Measurements from ENCODE around the gene NIPAL1. TPM values are rescaled to one million over a fixed set of nuclear protein-coding genes. Genes with fewer than 3 reads are reported as not detected.

The NIPAL1 gene
- total and polyA plus RNA-seq, 4 donors = 1.0 to 2.8 (median 1.7) TPM

DNA sequence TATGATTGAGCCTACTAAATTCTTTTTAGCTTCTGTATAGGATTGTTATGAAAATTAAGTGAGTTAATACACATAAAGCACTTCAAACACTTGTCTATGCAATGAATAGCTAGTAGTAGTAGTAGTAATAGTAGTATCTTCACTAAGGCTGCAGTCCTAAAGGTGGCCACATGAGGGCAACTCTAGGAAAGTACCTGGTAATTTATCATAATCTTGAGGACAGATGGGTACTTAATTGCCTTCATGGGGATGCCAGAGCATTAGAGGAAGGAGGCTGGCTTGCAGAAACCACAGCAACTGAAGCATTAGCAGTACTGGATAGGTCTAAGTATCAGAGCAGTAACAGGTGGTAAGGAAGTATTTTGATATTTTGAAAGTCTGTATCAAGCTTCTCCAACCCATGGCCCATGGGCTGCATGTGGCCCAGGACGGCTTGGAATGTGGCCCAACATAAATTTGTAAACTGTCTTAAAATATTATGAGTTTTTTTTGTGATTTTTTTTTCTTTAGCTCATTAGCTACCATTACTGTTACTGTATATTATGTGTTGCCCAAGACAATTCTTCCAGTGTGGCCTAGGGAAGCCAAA, 17.3 kb downstream of the NIPAL1 start:
- no peaks in the 10 kb centered on the region for H3K27me3 ChIP-seq (ENCODE audit: control insufficient read depth, insufficient read depth, low read length)
- no peaks in the 10 kb centered on the region for H3K4me1 ChIP-seq (ENCODE audit: control insufficient read depth, insufficient read depth, low read length)
- no peak overlapping the region for H3K4me3 ChIP-seq (ENCODE audit: low read depth, low read length)
- H3K27ac ChIP-seq (ENCODE audit: low read depth, low read length) = no peak overlapping the region
- WGBS (ENCODE audit: insufficient coverage) = no CpG with 5 or more reads among the region's 1 CpG
- no peaks in the 10 kb centered on the region for H3K9me3 ChIP-seq (ENCODE audit: control insufficient read depth, insufficient read depth, low read length)
- DNase-seq (ENCODE audit: low read depth in 4 of 6, low spot score in 6 of 6) = no peak
- no peaks in the 10 kb centered on the region for H3K36me3 ChIP-seq (ENCODE audit: control insufficient read depth, insufficient read depth, low read length)

DNA sequence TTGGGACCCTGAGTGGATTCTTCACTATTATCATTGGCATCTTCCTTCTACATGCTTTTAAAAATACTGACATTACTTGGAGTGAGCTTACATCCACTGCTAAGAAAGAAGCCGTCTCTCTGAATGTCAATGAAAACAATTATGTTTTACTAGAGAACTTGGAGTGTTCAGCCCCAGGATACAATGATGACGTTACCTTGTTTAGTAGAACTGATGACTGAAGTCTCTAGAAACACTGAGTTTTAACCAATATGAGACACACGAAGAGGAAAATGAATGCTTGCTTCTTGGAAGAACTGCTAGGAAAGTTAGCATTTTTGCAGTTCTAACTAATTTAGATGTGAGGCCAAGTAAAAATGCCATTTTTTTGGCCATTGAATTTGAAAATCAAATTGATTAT, 19.4 kb downstream of the NIPAL1 start:
- no peak overlapping the region for H3K4me3 ChIP-seq (ENCODE audit: low read depth, low read length)
- no peak overlapping the region for H3K27ac ChIP-seq (ENCODE audit: low read depth, low read length)
- no peak for DNase-seq (ENCODE audit: low read depth in 4 of 6, low spot score in 6 of 6)
- H3K36me3 ChIP-seq (ENCODE audit: control insufficient read depth, insufficient read depth, low read length) = no peaks in the 10 kb centered on the region
- no peaks in the 10 kb centered on the region for H3K27me3 ChIP-seq (ENCODE audit: control insufficient read depth, insufficient read depth, low read length)
- no peaks in the 10 kb centered on the region for H3K9me3 ChIP-seq (ENCODE audit: control insufficient read depth, insufficient read depth, low read length)
- 100% methylated on average over 2 of the region's 3 CpGs for WGBS (ENCODE audit: insufficient coverage)
- H3K4me1 ChIP-seq (ENCODE audit: control insufficient read depth, insufficient read depth, low read length) = no peaks in the 10 kb centered on the region

DNA sequence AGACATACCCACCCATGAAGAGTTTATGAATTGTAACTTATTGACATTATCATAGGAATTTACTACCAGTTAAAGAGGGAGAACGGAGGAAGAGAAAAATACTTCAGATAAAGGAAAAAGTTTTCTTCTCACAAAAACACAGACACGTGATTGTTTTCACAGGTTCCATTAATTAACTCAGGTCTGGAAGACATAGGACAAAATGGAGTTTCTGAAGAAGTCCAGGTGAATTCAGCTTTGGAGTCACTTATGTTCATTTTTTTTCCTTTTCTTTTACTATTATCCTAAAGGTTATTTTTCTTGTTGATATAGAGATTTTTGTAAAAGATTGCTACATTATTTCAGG, 20.5 kb downstream of the NIPAL1 start:
- WGBS (ENCODE audit: insufficient coverage) = no CpG with 5 or more reads among the region's 2 CpGs
- Histone ChIP-seq H3K9me3 (ENCODE audit: control insufficient read depth, insufficient read depth, low read length) (no peaks in the 10 kb centered on the region), H3K4me3 (ENCODE audit: low read depth, low read length) (no peak overlapping the region), H3K27me3 (ENCODE audit: control insufficient read depth, insufficient read depth, low read length) (no peaks in the 10 kb centered on the region), H3K27ac (ENCODE audit: low read depth, low read length) (no peak overlapping the region), H3K36me3 (ENCODE audit: control insufficient read depth, insufficient read depth, low read length) (no peaks in the 10 kb centered on the region), H3K4me1 (ENCODE audit: control insufficient read depth, insufficient read depth, low read length) (no peaks in the 10 kb centered on the region)
- DNase-seq (ENCODE audit: low read depth in 4 of 6, low spot score in 6 of 6) = no peak

DNA sequence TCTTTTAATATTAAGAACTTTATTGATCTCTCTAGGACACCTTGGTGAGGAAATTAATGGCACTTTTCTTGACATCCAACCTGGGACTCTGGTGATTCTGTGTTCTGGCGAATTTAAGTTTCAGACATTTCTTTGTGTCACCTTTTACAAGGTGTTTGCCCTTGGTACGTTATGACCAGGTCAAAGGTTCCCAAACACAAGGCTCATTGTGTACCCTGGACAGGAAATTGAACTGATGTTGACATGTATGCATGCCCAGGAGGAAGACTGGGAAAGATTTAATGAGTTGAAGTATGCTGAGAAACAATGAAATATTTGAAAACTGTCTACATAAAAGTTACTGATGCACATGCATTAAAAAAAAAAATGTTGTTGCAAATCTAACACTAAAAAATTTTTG, 22.1 kb downstream of the NIPAL1 start:
- H3K4me1 ChIP-seq (ENCODE audit: control insufficient read depth, insufficient read depth, low read length) = no peaks in the 10 kb centered on the region

DNA sequence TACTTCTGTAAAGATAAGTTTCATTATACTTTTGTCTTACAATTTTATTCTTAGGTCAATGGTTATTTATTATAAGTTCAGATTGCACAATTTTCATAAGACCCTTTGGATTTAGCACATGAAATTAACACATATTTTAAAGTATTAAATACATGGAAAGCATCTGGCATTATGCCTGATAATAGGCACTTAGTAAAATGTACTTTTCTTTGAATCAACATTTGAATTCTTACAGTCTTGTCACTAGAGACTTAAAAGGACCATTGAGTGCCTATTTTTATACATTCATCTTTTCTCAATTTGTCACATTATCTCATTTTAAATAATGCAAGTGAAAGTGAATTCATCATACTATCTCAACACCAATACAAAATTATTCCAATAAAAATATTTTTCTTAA, 23.0 kb downstream of the NIPAL1 start:
- no peak for DNase-seq (ENCODE audit: low read depth in 4 of 6, low spot score in 6 of 6)
- no peak overlapping the region for H3K27ac ChIP-seq (ENCODE audit: low read depth, low read length)

More for the DNA sequence above, 22.1 kb downstream of the NIPAL1 start:
- 83% methylated on average over 1 of the region's 2 CpGs for WGBS (ENCODE audit: insufficient coverage)
- Histone ChIP-seq H3K27me3 (ENCODE audit: control insufficient read depth, insufficient read depth, low read length) (no peaks in the 10 kb centered on the region), H3K4me3 (ENCODE audit: low read depth, low read length) (no peak overlapping the region), H3K27ac (ENCODE audit: low read depth, low read length) (no peak overlapping the region), H3K36me3 (ENCODE audit: control insufficient read depth, insufficient read depth, low read length) (no peaks in the 10 kb centered on the region), H3K9me3 (ENCODE audit: control insufficient read depth, insufficient read depth, low read length) (no peaks in the 10 kb centered on the region)
- no peak for DNase-seq (ENCODE audit: low read depth in 4 of 6, low spot score in 6 of 6)

DNA sequence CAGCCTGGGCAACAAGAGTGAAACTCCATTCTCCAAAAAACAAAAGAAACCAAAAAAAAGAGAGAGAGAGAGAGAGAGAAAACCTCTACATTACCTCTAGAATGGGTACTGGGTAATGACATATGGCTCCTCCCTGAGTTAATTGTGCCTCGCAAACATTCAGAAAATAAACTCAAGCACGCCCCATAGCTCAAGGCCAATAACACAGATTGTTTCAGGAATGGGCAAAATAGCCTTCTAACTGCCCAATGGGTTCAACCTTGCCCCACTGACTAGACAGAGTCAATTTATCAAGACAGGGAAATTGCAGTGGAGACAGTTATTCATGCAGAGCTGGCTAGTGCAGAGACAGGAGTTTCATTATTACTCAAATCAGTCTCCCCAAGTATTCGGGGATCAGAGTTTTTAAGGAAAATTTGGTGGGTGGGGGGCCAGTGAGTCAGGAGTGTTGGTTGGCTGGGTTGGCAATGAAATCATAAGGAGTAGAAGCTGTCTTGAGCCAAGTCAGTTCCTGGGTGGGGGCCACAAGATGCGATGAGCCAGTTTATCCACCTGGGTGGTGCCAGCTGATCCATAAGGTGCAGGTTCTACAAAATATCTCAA, 25.1 kb downstream of the NIPAL1 start:
- no peaks in the 10 kb centered on the region for H3K9me3 ChIP-seq (ENCODE audit: control insufficient read depth, insufficient read depth, low read length)
- no peaks in the 10 kb centered on the region for H3K4me1 ChIP-seq (ENCODE audit: control insufficient read depth, insufficient read depth, low read length)
- no peaks in the 10 kb centered on the region for H3K27me3 ChIP-seq (ENCODE audit: control insufficient read depth, insufficient read depth, low read length)
- H3K36me3 ChIP-seq (ENCODE audit: control insufficient read depth, insufficient read depth, low read length) = no peaks in the 10 kb centered on the region
- no peak for DNase-seq (ENCODE audit: low read depth in 4 of 6, low spot score in 6 of 6)
- H3K4me3 ChIP-seq (ENCODE audit: low read depth, low read length) = no peak overlapping the region
- WGBS (ENCODE audit: insufficient coverage) = 96% methylated on average over 2 of the region's 4 CpGs
- H3K27ac ChIP-seq (ENCODE audit: low read depth, low read length) = no peak overlapping the region

More for the DNA sequence above, 23.0 kb downstream of the NIPAL1 start:
- no peaks in the 10 kb centered on the region for H3K27me3 ChIP-seq (ENCODE audit: control insufficient read depth, insufficient read depth, low read length)
- no peaks in the 10 kb centered on the region for H3K4me1 ChIP-seq (ENCODE audit: control insufficient read depth, insufficient read depth, low read length)
- H3K36me3 ChIP-seq (ENCODE audit: control insufficient read depth, insufficient read depth, low read length) = no peaks in the 10 kb centered on the region
- H3K9me3 ChIP-seq (ENCODE audit: control insufficient read depth, insufficient read depth, low read length) = no peaks in the 10 kb centered on the region
- no peak overlapping the region for H3K4me3 ChIP-seq (ENCODE audit: low read depth, low read length)

DNA sequence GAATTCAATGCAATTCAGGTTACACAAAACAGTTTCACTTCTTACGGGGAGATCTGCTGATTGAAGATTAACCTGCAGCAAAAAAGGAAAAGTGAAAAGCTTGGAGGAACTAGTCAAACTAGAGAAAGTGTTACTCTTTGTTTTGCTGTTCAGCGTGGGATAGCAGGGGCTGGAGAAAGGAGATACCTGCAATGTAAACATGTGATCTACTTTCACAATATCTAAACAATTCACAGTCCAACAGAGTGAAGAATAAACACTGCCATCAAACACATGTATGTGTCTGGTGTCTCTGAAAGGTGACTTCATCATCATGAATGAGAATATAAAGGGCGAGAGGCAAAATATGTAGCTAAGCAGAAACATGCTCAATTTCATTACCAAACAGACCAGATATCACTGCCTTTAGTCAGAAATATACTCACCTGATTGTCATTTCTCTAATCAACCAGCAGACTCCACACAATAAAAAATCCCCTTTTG, 26.4 kb downstream of the NIPAL1 start:
- H3K4me1 ChIP-seq (ENCODE audit: control insufficient read depth, insufficient read depth, low read length) = no peaks in the 10 kb centered on the region
- H3K27ac ChIP-seq (ENCODE audit: low read depth, low read length) = no peak overlapping the region
- no peaks in the 10 kb centered on the region for H3K9me3 ChIP-seq (ENCODE audit: control insufficient read depth, insufficient read depth, low read length)
- DNase-seq (ENCODE audit: low read depth in 4 of 6, low spot score in 6 of 6) = no peak
- no peaks in the 10 kb centered on the region for H3K27me3 ChIP-seq (ENCODE audit: control insufficient read depth, insufficient read depth, low read length)
- WGBS (ENCODE audit: insufficient coverage) = no CpG with 5 or more reads among the region's 3 CpGs
- no peak overlapping the region for H3K4me3 ChIP-seq (ENCODE audit: low read depth, low read length)
- H3K36me3 ChIP-seq (ENCODE audit: control insufficient read depth, insufficient read depth, low read length) = no peaks in the 10 kb centered on the region

DNA sequence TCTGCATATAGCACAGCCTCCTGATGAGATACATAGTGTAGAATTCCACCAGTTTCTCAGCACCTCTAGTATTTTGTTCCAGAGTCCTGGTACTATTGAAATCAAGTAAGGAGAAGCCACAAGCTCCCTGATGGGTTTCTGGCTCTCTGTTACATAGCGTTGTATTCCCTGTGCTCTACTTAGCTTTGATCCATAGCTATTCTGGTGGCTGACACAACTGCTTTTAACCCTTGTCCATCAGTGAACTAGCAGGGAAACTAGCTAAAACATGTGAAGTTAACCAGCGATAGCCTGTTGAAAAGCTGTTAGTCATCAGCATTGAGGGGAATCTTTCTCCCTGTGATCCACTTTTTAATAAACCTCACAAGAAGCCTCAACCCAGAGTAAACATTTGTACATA, 26.9 kb downstream of the NIPAL1 start:
- no peaks in the 10 kb centered on the region for H3K27me3 ChIP-seq (ENCODE audit: control insufficient read depth, insufficient read depth, low read length)
- H3K36me3 ChIP-seq (ENCODE audit: control insufficient read depth, insufficient read depth, low read length) = no peaks in the 10 kb centered on the region
- no peaks in the 10 kb centered on the region for H3K4me1 ChIP-seq (ENCODE audit: control insufficient read depth, insufficient read depth, low read length)
- no peaks in the 10 kb centered on the region for H3K9me3 ChIP-seq (ENCODE audit: control insufficient read depth, insufficient read depth, low read length)
- 33% methylated on average over 1 of the region's 2 CpGs for WGBS (ENCODE audit: insufficient coverage)
- no peak for DNase-seq (ENCODE audit: low read depth in 4 of 6, low spot score in 6 of 6)
- no peak overlapping the region for H3K27ac ChIP-seq (ENCODE audit: low read depth, low read length)
- no peak overlapping the region for H3K4me3 ChIP-seq (ENCODE audit: low read depth, low read length)

DNA sequence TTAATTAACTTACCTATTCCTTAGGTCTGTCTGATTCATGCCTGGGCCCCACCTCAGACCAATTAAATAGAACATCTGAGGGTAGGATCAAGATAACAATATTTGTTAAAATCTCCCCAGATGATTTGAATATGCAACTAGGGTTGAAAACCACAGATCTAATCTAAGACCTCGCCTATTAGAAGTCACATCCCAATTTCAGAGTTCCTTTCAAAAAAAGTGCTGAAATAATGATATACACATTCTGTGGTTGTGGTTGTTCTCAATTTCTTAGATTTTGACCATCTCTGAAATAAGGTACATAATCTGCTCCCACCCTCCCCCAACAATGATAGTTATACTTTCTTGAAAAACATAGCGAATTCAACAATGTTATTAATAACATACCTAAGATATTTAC, 27.7 kb downstream of the NIPAL1 start:
- Histone ChIP-seq H3K36me3 (ENCODE audit: control insufficient read depth, insufficient read depth, low read length) (no peaks in the 10 kb centered on the region), H3K4me1 (ENCODE audit: control insufficient read depth, insufficient read depth, low read length) (no peaks in the 10 kb centered on the region), H3K27ac (ENCODE audit: low read depth, low read length) (no peak overlapping the region), H3K9me3 (ENCODE audit: control insufficient read depth, insufficient read depth, low read length) (no peaks in the 10 kb centered on the region), H3K27me3 (ENCODE audit: control insufficient read depth, insufficient read depth, low read length) (no peaks in the 10 kb centered on the region), H3K4me3 (ENCODE audit: low read depth, low read length) (no peak overlapping the region)
- no CpG with 5 or more reads among the region's 2 CpGs for WGBS (ENCODE audit: insufficient coverage)
- no peak for DNase-seq (ENCODE audit: low read depth in 4 of 6, low spot score in 6 of 6)

DNA sequence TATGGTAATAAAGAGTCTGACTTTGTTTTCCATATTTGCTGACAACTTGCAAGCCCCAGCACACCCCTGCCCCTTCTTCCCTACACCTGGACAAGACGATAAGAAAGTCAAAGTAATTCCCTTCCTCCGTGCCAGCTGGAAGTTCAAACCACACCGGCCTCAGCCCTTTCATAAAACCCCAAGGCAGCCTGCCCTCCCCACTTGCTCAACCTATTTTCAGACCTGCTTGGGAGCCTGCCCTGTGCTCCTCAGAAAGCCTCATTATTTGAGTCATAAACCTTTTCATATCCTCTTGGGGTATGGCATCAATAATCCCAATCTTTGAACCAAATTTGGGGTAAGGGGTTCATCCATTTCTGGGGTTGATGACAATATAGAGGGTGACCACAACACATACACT, 29.5 kb downstream of the NIPAL1 start:
- Histone ChIP-seq H3K36me3 (ENCODE audit: control insufficient read depth, insufficient read depth, low read length) (no peaks in the 10 kb centered on the region), H3K9me3 (ENCODE audit: control insufficient read depth, insufficient read depth, low read length) (no peaks in the 10 kb centered on the region), H3K27ac (ENCODE audit: low read depth, low read length) (no peak overlapping the region), H3K4me3 (ENCODE audit: low read depth, low read length) (no peak overlapping the region), H3K4me1 (ENCODE audit: control insufficient read depth, insufficient read depth, low read length) (no peaks in the 10 kb centered on the region), H3K27me3 (ENCODE audit: control insufficient read depth, insufficient read depth, low read length) (no peaks in the 10 kb centered on the region)
- DNase-seq (ENCODE audit: low read depth in 4 of 6, low spot score in 6 of 6) = no peak
- 60% methylated on average over 3 of the region's 3 CpGs for WGBS (ENCODE audit: insufficient coverage)

Measured in spinal cord (tissue), 10 donors.